Measurements from ENCODE around the gene ZMYND8. TPM values are rescaled to one million over a fixed set of nuclear protein-coding genes. Genes with fewer than 3 reads are reported as not detected.

ZMYND8 gene
- polyA plus RNA-seq, 1 donor from 2014 or later, result 16.8 TPM

GRCh38 chr20:47224857-47225256 is 131.6 kb downstream of the ZMYND8 start:
- Histone ChIP-seq H3F3A (ENCODE audit: insufficient read depth, low read length, poor library complexity, severe bottlenecking) (no peaks in the 10 kb centered on the region), H2AFZ (ENCODE audit: low read depth, low read length) (no peak overlapping the region), H3K79me2 (replicated peaks; ENCODE audit: insufficient read depth, low read length) (no peaks in the 10 kb centered on the region), H3K27ac (ENCODE audit: low read length) (no peak overlapping the region), H3K9ac (ENCODE audit: low read length) (no peak overlapping the region), H3K9me2 (ENCODE audit: insufficient read depth, low read length) (no peaks in the 10 kb centered on the region), H3K4me3 (ENCODE audit: low read length) (no peak overlapping the region), H3K36me3 (ENCODE audit: insufficient read depth, low read length) (peaks cover 6% of the 10 kb centered on the region), H3K9me3 (ENCODE audit: low read length) (no peaks in the 10 kb centered on the region), H3K4me2 (ENCODE audit: low read length) (no peak overlapping the region), H3K27me3 (ENCODE audit: insufficient read depth, low read depth, low read length) (no peaks in the 10 kb centered on the region), H4K20me1 (ENCODE audit: insufficient read depth) (no peaks in the 10 kb centered on the region)
- TF ChIP-seq REST (IDR thresholded peaks at IDR 0.05; ENCODE audit: borderline replicate concordance), result no peak
- no peak for TF ChIP-seq POLR2AphosphoS5 (IDR thresholded peaks at IDR 0.05)
- no peak for TF ChIP-seq RAD21 (conservative IDR thresholded peaks at IDR 0.05)
- TF ChIP-seq EZH2 (IDR thresholded peaks at IDR 0.05; ENCODE audit: borderline replicate concordance, insufficient read depth, low read length, poor library complexity, severe bottlenecking), result no peak
- no peak for TF ChIP-seq SMC3 (conservative IDR thresholded peaks at IDR 0.05; ENCODE audit: poor library complexity)
- TF ChIP-seq EP300 (conservative IDR thresholded peaks at IDR 0.05; ENCODE audit: poor library complexity, severe bottlenecking), result no peak
- TF ChIP-seq MXI1 (conservative IDR thresholded peaks at IDR 0.05; ENCODE audit: poor library complexity, severe bottlenecking), result no peak
- TF ChIP-seq TAF1 (IDR thresholded peaks at IDR 0.05; ENCODE audit: low read depth), result no peak
- no peak for TF ChIP-seq CTCF (IDR thresholded peaks at IDR 0.05; ENCODE audit: poor library complexity, severe bottlenecking)

GRCh38 chr20:47224300-47224791 is 132.2 kb downstream of the ZMYND8 start:
- no peak overlapping the region for H3K4me3 ChIP-seq (ENCODE audit: low read length)
- H3K27ac ChIP-seq (ENCODE audit: low read length), result no peak overlapping the region
- H4K20me1 ChIP-seq (ENCODE audit: insufficient read depth), result no peaks in the 10 kb centered on the region
- H3K4me2 ChIP-seq (ENCODE audit: low read length), result no peak overlapping the region
- H3K36me3 ChIP-seq (ENCODE audit: insufficient read depth, low read length), result peaks cover 6% of the 10 kb centered on the region
- H3K9me3 ChIP-seq (ENCODE audit: low read length), result no peaks in the 10 kb centered on the region
- H2AFZ ChIP-seq (ENCODE audit: low read depth, low read length), result no peak overlapping the region
- no peaks in the 10 kb centered on the region for H3K27me3 ChIP-seq (ENCODE audit: insufficient read depth, low read depth, low read length)
- H3K9me2 ChIP-seq (ENCODE audit: insufficient read depth, low read length), result no peaks in the 10 kb centered on the region
- H3F3A ChIP-seq (ENCODE audit: insufficient read depth, low read length, poor library complexity, severe bottlenecking), result no peaks in the 10 kb centered on the region
- no peak overlapping the region for H3K9ac ChIP-seq (ENCODE audit: low read length)
- no peak for TF ChIP-seq EZH2 (IDR thresholded peaks at IDR 0.05; ENCODE audit: borderline replicate concordance, insufficient read depth, low read length, poor library complexity, severe bottlenecking)
- no peaks in the 10 kb centered on the region for H3K79me2 ChIP-seq (replicated peaks; ENCODE audit: insufficient read depth, low read length)

- H3F3A ChIP-seq (ENCODE audit: insufficient read depth, low read length, poor library complexity, severe bottlenecking), result no peaks in the 10 kb centered on the region
- no peak overlapping the region for H2AFZ ChIP-seq (ENCODE audit: low read depth, low read length)
- H3K9me3 ChIP-seq (ENCODE audit: low read length), result no peaks in the 10 kb centered on the region
- TF ChIP-seq EP300 (conservative IDR thresholded peaks at IDR 0.05; ENCODE audit: poor library complexity, severe bottlenecking), result no peak
- no peak for TF ChIP-seq TAF1 (IDR thresholded peaks at IDR 0.05; ENCODE audit: low read depth)
- TF ChIP-seq EZH2 (IDR thresholded peaks at IDR 0.05; ENCODE audit: borderline replicate concordance, insufficient read depth, low read length, poor library complexity, severe bottlenecking), result no peak
- TF ChIP-seq RAD21 (conservative IDR thresholded peaks at IDR 0.05), result no peak
- TF ChIP-seq CTCF (IDR thresholded peaks at IDR 0.05; ENCODE audit: poor library complexity, severe bottlenecking), result no peak
- TF ChIP-seq SMC3 (conservative IDR thresholded peaks at IDR 0.05; ENCODE audit: poor library complexity), result no peak
- TF ChIP-seq POLR2AphosphoS5 (IDR thresholded peaks at IDR 0.05), result no peak
- TF ChIP-seq REST (IDR thresholded peaks at IDR 0.05; ENCODE audit: borderline replicate concordance), result no peak
- TF ChIP-seq MXI1 (conservative IDR thresholded peaks at IDR 0.05; ENCODE audit: poor library complexity, severe bottlenecking), result no peak
- H3K9me2 ChIP-seq (ENCODE audit: insufficient read depth, low read length), result no peaks in the 10 kb centered on the region
- no peaks in the 10 kb centered on the region for H4K20me1 ChIP-seq (ENCODE audit: insufficient read depth)
- peaks cover 6% of the 10 kb centered on the region for H3K36me3 ChIP-seq (ENCODE audit: insufficient read depth, low read length)
- H3K79me2 ChIP-seq (replicated peaks; ENCODE audit: insufficient read depth, low read length), result no peaks in the 10 kb centered on the region
- no peak overlapping the region for H3K27ac ChIP-seq (ENCODE audit: low read length)
- H3K9ac ChIP-seq (ENCODE audit: low read length), result no peak overlapping the region
- H3K4me3 ChIP-seq (ENCODE audit: low read length), result no peak overlapping the region
- no peaks in the 10 kb centered on the region for H3K27me3 ChIP-seq (ENCODE audit: insufficient read depth, low read depth, low read length)
- H3K4me2 ChIP-seq (ENCODE audit: low read length), result no peak overlapping the region
Measured at GRCh38 chr20:47223896-47224295, 132.6 kb downstream of the ZMYND8 start.
